ENCODE data around the gene ZNF343. TPM values are rescaled to one million over a fixed set of nuclear protein-coding genes. Genes with fewer than 3 reads are reported as not detected.
A peak's percentile ranks its signal among the peaks of the same experiment; 100 is the strongest.

The ZNF343 gene
- total RNA-seq, 3 donors from 2014 or later (not counting 1 experiment from before 2014, with no cell fraction given), result 8.1 to 12.3 (median 8.6) TPM

DNA sequence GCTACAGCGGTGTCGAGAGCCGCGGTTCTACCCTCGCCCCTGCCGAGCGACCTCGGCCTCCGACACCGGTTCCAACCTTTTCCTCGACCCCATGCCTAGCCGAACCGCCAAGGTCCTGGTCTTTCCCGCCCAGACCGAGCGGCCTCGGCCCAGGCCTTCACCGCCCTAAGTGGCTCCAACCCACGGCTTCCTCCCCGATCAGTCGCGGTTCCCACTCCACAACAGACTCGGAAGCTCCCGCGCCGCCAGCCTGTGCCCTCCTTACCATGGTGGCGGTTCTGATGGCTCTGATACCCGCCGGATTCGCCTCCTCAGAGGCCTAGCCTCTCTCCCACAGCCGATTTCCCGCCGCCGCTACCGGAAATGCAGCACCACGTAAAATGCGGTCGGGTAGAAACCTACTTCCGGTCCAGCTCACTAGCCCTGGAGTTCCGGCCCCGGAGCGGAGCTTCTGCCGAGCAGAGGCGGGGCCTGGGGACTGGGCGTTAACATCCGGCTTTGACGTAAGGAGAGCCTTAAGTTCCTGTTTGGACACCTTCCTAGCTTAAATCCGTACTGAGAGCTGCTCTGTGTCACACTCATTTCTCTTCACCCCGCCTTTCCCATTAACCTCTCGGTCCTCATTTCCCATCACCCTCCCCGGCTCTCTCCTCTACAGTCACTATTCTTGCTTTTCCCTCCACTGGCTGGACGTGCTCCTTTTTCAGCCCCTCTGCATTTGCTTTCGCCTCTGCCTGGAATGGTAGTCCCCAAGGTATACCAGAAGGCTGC, 38.1 kb downstream of the ZNF343 start, which contains the start of gene SNRPB:
TSS of gene SNRPB (minus strand) at position 367 of the 771 bp plus-strand sequence. CDS start at position 268, 99 bp downstream.
- H3K27me3 ChIP-seq (ENCODE audit: control insufficient read depth, insufficient read depth, low read length), result no peaks in the 10 kb centered on the region
- TF ChIP-seq, protein P1, sequence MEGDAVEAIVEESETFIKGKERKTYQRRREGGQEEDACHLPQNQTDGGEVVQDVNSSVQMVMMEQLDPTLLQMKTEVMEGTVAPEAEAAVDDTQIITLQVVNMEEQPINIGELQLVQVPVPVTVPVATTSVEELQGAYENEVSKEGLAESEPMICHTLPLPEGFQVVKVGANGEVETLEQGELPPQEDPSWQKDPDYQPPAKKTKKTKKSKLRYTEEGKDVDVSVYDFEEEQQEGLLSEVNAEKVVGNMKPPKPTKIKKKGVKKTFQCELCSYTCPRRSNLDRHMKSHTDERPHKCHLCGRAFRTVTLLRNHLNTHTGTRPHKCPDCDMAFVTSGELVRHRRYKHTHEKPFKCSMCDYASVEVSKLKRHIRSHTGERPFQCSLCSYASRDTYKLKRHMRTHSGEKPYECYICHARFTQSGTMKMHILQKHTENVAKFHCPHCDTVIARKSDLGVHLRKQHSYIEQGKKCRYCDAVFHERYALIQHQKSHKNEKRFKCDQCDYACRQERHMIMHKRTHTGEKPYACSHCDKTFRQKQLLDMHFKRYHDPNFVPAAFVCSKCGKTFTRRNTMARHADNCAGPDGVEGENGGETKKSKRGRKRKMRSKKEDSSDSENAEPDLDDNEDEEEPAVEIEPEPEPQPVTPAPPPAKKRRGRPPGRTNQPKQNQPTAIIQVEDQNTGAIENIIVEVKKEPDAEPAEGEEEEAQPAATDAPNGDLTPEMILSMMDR (IDR thresholded peaks at IDR 0.05), result no peak
- H3K27me3 Mint-ChIP-seq (ENCODE audit: low read depth in 2 of 2), result no peaks in the 10 kb centered on the region
- H3K36me3 ChIP-seq (ENCODE audit: control insufficient read depth, insufficient read depth, low read length), result peaks cover 24% of the 10 kb centered on the region
- peak within 1 kb of the TSS; percentile 99 to 100 for H3K27ac Mint-ChIP-seq
- H3K4me1 ChIP-seq (ENCODE audit: control insufficient read depth, insufficient read depth, low read length), result peaks cover 20% of the 10 kb centered on the region
- peak; percentile 94 to 98 (median 95) for ATAC-seq
- peaks cover 8% of the 10 kb centered on the region for H3K36me3 Mint-ChIP-seq
- peak within 1 kb of the TSS; percentile 100 for H3K4me3 Mint-ChIP-seq
- WGBS (ENCODE audit: insufficient coverage), result 1% methylated on average over 53 of the region's 53 CpGs
- no peaks in the 10 kb centered on the region for H3K9me3 ChIP-seq (ENCODE audit: control insufficient read depth, insufficient read depth, low read length)
- H3K27ac ChIP-seq (ENCODE audit: low read length), result peak within 1 kb of the TSS; percentile 97
- H3K9me3 Mint-ChIP-seq, result no peaks in the 10 kb centered on the region
- intact Hi-C loops (cut with micrococcal nuclease), result loop anchor here (1.0 to 10.0 kb wide), 2 partner anchors 39 to 1356 kb away; partner anchors contain the start of gene PSMF1
- peaks cover 43 to 50% of the 10 kb centered on the region in 2 donors for H3K4me1 Mint-ChIP-seq
- DNase-seq, result peak; percentile 94 to 99
- H3K4me3 ChIP-seq (ENCODE audit: low read length), result peak within 1 kb of the TSS; percentile 78

DNA sequence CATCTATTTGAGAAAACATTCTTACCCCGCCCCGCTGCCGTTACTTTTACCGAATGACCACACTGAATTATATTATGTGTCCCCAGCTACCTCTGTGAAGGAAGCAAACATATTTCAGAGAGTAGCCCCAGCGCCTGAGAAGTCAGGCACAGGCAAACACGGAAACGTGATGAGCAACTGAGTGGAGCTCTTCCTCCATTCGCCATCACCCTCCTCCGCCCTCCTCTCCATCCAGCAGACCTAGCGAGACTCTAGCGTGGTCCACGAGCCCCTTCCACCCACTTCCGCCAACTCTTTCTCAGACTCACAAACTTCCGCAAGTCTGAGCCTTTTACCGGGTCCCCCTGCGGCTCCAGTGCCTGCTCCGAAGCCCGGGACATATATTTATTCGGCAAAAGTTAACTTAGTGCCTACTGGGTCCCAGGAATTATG, 38.7 kb downstream of the ZNF343 start:
- intact Hi-C loops (cut with micrococcal nuclease), result loop anchor here (1.0 to 10.0 kb wide), 2 partner anchors 39 to 1355 kb away; partner anchors contain the start of gene PSMF1
- peak overlapping the region; percentile 78 for H3K4me3 ChIP-seq (ENCODE audit: low read length)
- H3K36me3 Mint-ChIP-seq, result peaks cover 10% of the 10 kb centered on the region
- peak overlapping the region; percentile 100 for H3K4me3 Mint-ChIP-seq
- no peaks in the 10 kb centered on the region for H3K9me3 ChIP-seq (ENCODE audit: control insufficient read depth, insufficient read depth, low read length)
- 0% methylated on average over 19 of the region's 19 CpGs for WGBS (ENCODE audit: insufficient coverage)
- peaks cover 28% of the 10 kb centered on the region for H3K36me3 ChIP-seq (ENCODE audit: control insufficient read depth, insufficient read depth, low read length)
- H3K27ac ChIP-seq (ENCODE audit: low read length), result peak overlapping the region; percentile 97
- TF ChIP-seq, protein P1 (IDR thresholded peaks at IDR 0.05), result no peak
- no peaks in the 10 kb centered on the region for H3K27me3 ChIP-seq (ENCODE audit: control insufficient read depth, insufficient read depth, low read length)
- H3K27ac Mint-ChIP-seq, result peak overlapping the region; percentile 99 to 100
- DNase-seq (peak; percentile 53 to 80), ATAC-seq (peak; percentile 49 to 68 (median 56))
- peaks cover 43 to 50% of the 10 kb centered on the region in 2 donors for H3K4me1 Mint-ChIP-seq
- peaks cover 20% of the 10 kb centered on the region for H3K4me1 ChIP-seq (ENCODE audit: control insufficient read depth, insufficient read depth, low read length)
- no peaks in the 10 kb centered on the region for H3K27me3 Mint-ChIP-seq (ENCODE audit: low read depth in 2 of 2)
- H3K9me3 Mint-ChIP-seq, result no peaks in the 10 kb centered on the region

DNA sequence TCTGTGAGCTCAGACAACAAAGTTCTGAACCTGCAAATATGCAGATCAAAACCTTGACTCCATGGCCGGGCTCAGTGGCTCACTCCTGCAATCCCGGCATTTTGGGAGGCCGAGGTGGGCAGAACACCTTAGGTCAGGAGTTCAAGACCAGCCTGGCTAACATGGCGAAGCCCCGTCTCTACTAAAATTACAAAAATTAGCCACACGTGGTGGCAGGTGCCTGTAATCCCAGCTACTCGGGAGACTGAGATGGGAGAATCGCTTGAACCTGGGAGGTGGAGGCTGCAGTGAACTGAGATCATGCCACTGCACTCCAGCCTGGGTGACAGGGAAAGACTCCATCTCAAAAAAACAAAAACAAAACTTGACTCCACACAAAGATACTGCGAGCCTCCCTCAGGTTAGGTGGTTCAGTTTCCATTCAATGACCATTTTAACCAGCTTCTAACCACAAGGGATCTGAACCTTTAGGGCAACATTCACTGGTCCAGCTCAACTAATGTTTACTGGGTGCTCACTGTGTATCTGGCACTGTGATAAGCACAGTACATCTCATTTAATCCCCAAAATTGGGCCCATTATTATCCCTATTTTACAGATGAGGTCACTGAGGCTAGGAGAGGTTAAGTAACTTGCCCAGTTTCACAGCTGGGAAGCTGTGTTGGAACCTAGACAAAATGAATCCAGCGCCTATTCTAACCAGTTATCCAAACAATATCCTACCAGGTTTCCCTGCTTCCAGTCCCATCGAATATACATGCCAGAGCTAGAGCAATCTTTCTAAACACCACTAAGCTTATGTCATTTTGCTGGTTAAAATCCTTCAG, 39.9 kb downstream of the ZNF343 start:
- Histone ChIP-seq H3K4me3 (ENCODE audit: low read length) (no peak overlapping the region), H3K4me1 (ENCODE audit: control insufficient read depth, insufficient read depth, low read length) (peaks cover 20% of the 10 kb centered on the region), H3K27me3 (ENCODE audit: control insufficient read depth, insufficient read depth, low read length) (no peaks in the 10 kb centered on the region), H3K36me3 (ENCODE audit: control insufficient read depth, insufficient read depth, low read length) (peaks cover 40% of the 10 kb centered on the region), H3K9me3 (ENCODE audit: control insufficient read depth, insufficient read depth, low read length) (no peaks in the 10 kb centered on the region), H3K27ac (ENCODE audit: low read length) (peak overlapping the region; percentile 2)
- Mint-ChIP-seq H3K4me1 (peaks cover 43 to 50% of the 10 kb centered on the region in 2 donors), H3K4me3 (peak overlapping the region; percentile 100), H3K36me3 (peaks cover 10% of the 10 kb centered on the region), H3K27me3 (ENCODE audit: low read depth in 2 of 2) (no peaks in the 10 kb centered on the region), H3K27ac (peak overlapping the region; percentile 57 to 100), H3K9me3 (no peaks in the 10 kb centered on the region)
- no peak for ATAC-seq
- WGBS (ENCODE audit: insufficient coverage), result 80% methylated on average over 11 of the region's 11 CpGs
- intact Hi-C loops (cut with micrococcal nuclease), result no loop called here
- TF ChIP-seq, protein P1 (IDR thresholded peaks at IDR 0.05), result no peak
- DNase-seq, result no peak

All from natural killer cell (primary cell).